Mesenchymal stem cell (in vitro differentiated cells and primary cell): ENCODE measurements around the gene STIM1.

Experiments
- DNase-seq: peaks from one replicate; pipeline ENCODE4 v3.0.0-alpha.2; 2013
- H2AFZ ChIP-seq: one replicate; pipeline ENCODE4 v1.6.1; 2013; ENCODE audit warnings: low read depth, mild to moderate bottlenecking, control low read depth, inconsistent platforms, low read length, moderate library complexity
- H2AK5ac ChIP-seq: 2 replicates; pipeline ENCODE4 v1.6.1; 2013; ENCODE audit warnings: low read length, moderate library complexity, mild to moderate bottlenecking, inconsistent platforms; ENCODE audit not compliant: severe bottlenecking
- H2BK120ac ChIP-seq: one replicate; pipeline ENCODE4 v1.6.1; 2013; ENCODE audit warnings: low read depth, mild to moderate bottlenecking, inconsistent platforms, low read length, moderate library complexity
- H2BK12ac ChIP-seq, 2 experiments: one replicate each; pipeline ENCODE4 v1.6.1; 2013; ENCODE audit warnings: inconsistent platforms in 2 of 2, low read length in 2 of 2, mild to moderate bottlenecking in 2 of 2, moderate library complexity in 2 of 2, control low read depth in 1 of 2
- H2BK15ac ChIP-seq: one replicate; pipeline ENCODE4 v1.6.1; 2013; ENCODE audit warnings: mild to moderate bottlenecking, low read depth, inconsistent platforms; ENCODE audit not compliant: poor library complexity, severe bottlenecking
- H2BK5ac ChIP-seq: 2 replicates; pipeline ENCODE4 v1.6.1; 2013; ENCODE audit warnings: low read depth, mild to moderate bottlenecking, low read length, control low read depth, inconsistent platforms; ENCODE audit not compliant: poor library complexity, severe bottlenecking
- H3K14ac ChIP-seq, 2 experiments: one replicate each; pipeline ENCODE4 v1.6.1; 2013; ENCODE audit warnings: inconsistent platforms in 2 of 2, low read length in 2 of 2, control low read depth in 1 of 2, mild to moderate bottlenecking in 1 of 2, moderate library complexity in 1 of 2
- H3K18ac ChIP-seq, 2 experiments: one replicate each; pipeline ENCODE4 v1.6.1; 2013; ENCODE audit warnings: inconsistent platforms in 2 of 2, low read length in 2 of 2, control low read depth in 1 of 2, low read depth in 1 of 2, mild to moderate bottlenecking in 1 of 2
- H3K23ac ChIP-seq, 2 experiments: one replicate each; pipeline ENCODE4 v1.6.1; 2013; ENCODE audit warnings: inconsistent platforms in 2 of 2, low read length in 2 of 2, mild to moderate bottlenecking in 2 of 2, moderate library complexity in 2 of 2, control low read depth in 1 of 2
- H3K27ac ChIP-seq: 2 replicates; pipeline ENCODE4 v1.5.1; 2013; ENCODE audit warnings: mild to moderate bottlenecking, moderate library complexity, low read length, control low read depth, inconsistent platforms; ENCODE audit not compliant: poor library complexity, severe bottlenecking
- H3K27me3 ChIP-seq, 2 experiments: 2 replicates each; pipeline versions ENCODE4 v1.6.1 to v1.7.0; 2013; ENCODE audit warnings: low read length in 2 of 2, mild to moderate bottlenecking in 2 of 2, moderate library complexity in 2 of 2, control low read depth in 1 of 2, inconsistent platforms in 1 of 2; ENCODE audit not compliant: control insufficient read depth in 1 of 2, insufficient read depth in 1 of 2
- H3K36me3 ChIP-seq, 2 experiments: 2 replicates each; pipeline versions ENCODE4 v1.6.1 to v1.7.0; 2013; ENCODE audit warnings: low read length in 2 of 2, control low read depth in 1 of 2, inconsistent platforms in 1 of 2, low read depth in 1 of 2, mild to moderate bottlenecking in 1 of 2; ENCODE audit not compliant: insufficient read depth in 2 of 2, control insufficient read depth in 1 of 2
- H3K4ac ChIP-seq, 2 experiments: one replicate each; pipeline ENCODE4 v1.6.1; 2013; ENCODE audit warnings: inconsistent platforms in 2 of 2, low read length in 2 of 2, mild to moderate bottlenecking in 2 of 2, moderate library complexity in 2 of 2, control low read depth in 1 of 2, low read depth in 1 of 2
- H3K4me1 ChIP-seq: 2 replicates; pipeline ENCODE4 v1.6.1; 2013; ENCODE audit warnings: low read depth, low read length, control low read depth; ENCODE audit not compliant: control insufficient read depth, insufficient read depth
- H3K4me2 ChIP-seq: 2 replicates; pipeline ENCODE4 v1.6.1; 2013; ENCODE audit warnings: low read length, mild to moderate bottlenecking, inconsistent platforms; ENCODE audit not compliant: poor library complexity, severe bottlenecking
- H3K4me3 ChIP-seq, 2 experiments: 2 replicates each; pipeline versions ENCODE4 v1.5.1 to v1.7.0; 2013; ENCODE audit warnings: low read length in 2 of 2, mild to moderate bottlenecking in 2 of 2, control low read depth in 1 of 2, low read depth in 1 of 2; ENCODE audit not compliant: insufficient read depth in 1 of 2
- H3K79me1 ChIP-seq: replicated peaks from 2 replicates; pipeline ENCODE4 v1.6.1; 2013; ENCODE audit warnings: mild to moderate bottlenecking, control low read depth, low read length, inconsistent platforms; ENCODE audit not compliant: poor library complexity, severe bottlenecking
- H3K9ac ChIP-seq: 2 replicates; pipeline ENCODE4 v1.7.0; 2013; ENCODE audit warnings: mild to moderate bottlenecking, low read length, moderate library complexity
- H3K9me3 ChIP-seq: 2 replicates; pipeline ENCODE4 v1.7.0; 2013; ENCODE audit warnings: mild to moderate bottlenecking, low read length; ENCODE audit not compliant: control insufficient read depth
- H4K8ac ChIP-seq: one replicate; pipeline ENCODE4 v1.6.1; 2013; ENCODE audit warnings: inconsistent platforms, mild to moderate bottlenecking, low read length, moderate library complexity
- H4K91ac ChIP-seq: one replicate; pipeline ENCODE4 v1.6.1; 2013; ENCODE audit warnings: mild to moderate bottlenecking, low read length, inconsistent platforms
- WGBS: methylation state at CpG from one replicate; pipeline ENCODE4 v1.1.7; 2013; ENCODE audit warnings: mixed read lengths; 5-methylcytosine and 5-hydroxymethylcytosine counted together

Gene STIM1

DNA sequence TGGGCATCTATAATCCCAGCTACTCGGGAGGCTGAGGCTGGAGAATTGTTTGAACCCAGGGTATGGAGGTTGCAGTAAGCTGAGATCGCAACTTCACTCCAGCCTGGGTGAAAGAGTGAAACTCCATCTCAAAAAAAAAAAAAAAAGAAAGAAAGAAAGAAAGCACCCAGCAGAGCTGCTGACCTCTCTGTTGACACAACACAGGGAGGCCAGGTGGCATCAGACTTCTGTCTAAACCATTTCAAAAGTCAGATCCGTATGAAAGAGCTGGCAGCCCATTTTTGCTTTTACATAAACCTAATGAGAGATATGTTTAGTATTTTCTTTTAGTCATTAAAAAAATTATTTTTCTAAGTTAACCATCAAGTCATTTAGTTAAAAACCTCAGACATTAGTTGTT is 174.7 kb downstream of the STIM1 start:
- H3K18ac ChIP-seq, result no peak overlapping the region
- no peak overlapping the region for H3K4me3 ChIP-seq
- no peak overlapping the region for H3K9ac ChIP-seq
- H4K8ac ChIP-seq, result no peak overlapping the region
- no peak overlapping the region for H3K14ac ChIP-seq
- no peak overlapping the region for H4K91ac ChIP-seq
- H3K4me2 ChIP-seq, result no peak overlapping the region
- H3K27ac ChIP-seq, result no peak overlapping the region
- H3K27me3 ChIP-seq, result no peaks in the 10 kb centered on the region
- H3K23ac ChIP-seq, result no peak overlapping the region
- peaks cover 2% of the 10 kb centered on the region for H3K9me3 ChIP-seq
- H3K79me1 ChIP-seq, result peaks cover 5% of the 10 kb centered on the region
- no peaks in the 10 kb centered on the region for H3K36me3 ChIP-seq
- H2BK12ac ChIP-seq, result no peak overlapping the region
- H2BK5ac ChIP-seq, result no peak overlapping the region
- H2BK15ac ChIP-seq, result no peak overlapping the region
- DNase-seq, result no peak
- no CpG with 5 or more reads among the region's 3 CpGs for WGBS
- H2AFZ ChIP-seq, result no peak overlapping the region
- H2AK5ac ChIP-seq, result no peak overlapping the region
- H3K4ac ChIP-seq, result no peak overlapping the region
- no peak overlapping the region for H2BK120ac ChIP-seq
- H3K4me1 ChIP-seq, result no peaks in the 10 kb centered on the region

DNA sequence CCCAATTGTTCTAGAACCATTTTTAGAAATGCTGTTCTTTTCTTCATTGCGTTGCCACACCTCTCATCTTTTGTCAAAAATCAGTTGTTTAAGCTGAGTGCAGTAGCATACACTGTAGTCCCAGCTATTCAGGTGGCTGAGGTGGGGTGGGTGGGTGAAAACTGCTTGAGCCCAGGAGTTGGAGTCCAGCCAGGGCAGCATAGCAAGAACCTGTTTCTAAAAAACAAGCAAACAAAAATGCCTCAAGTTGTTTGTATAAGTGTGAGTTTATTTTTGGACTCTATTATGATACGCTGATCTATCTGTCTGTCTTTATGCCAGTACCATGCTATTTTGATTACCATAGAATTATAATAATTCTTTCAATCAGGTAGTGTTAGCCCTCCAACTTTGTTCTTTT is 176.6 kb downstream of the STIM1 start:
- no peak for DNase-seq
- H3K14ac ChIP-seq, result no peak overlapping the region
- H3K27ac ChIP-seq, result no peak overlapping the region
- H3K4me3 ChIP-seq, result no peak overlapping the region
- WGBS, result no CpG with 5 or more reads among the region's 2 CpGs
- peaks cover 8% of the 10 kb centered on the region for H3K79me1 ChIP-seq
- H3K4ac ChIP-seq, result no peak overlapping the region
- H4K91ac ChIP-seq, result no peak overlapping the region
- H4K8ac ChIP-seq, result no peak overlapping the region
- no peak overlapping the region for H3K9ac ChIP-seq
- no peak overlapping the region for H2BK15ac ChIP-seq
- peaks cover 2% of the 10 kb centered on the region for H3K9me3 ChIP-seq
- no peak overlapping the region for H3K4me2 ChIP-seq
- H3K4me1 ChIP-seq, result no peaks in the 10 kb centered on the region
- no peak overlapping the region for H2BK120ac ChIP-seq
- no peaks in the 10 kb centered on the region for H3K27me3 ChIP-seq
- H2BK12ac ChIP-seq, result no peak overlapping the region
- no peak overlapping the region for H2BK5ac ChIP-seq
- no peak overlapping the region for H3K23ac ChIP-seq
- no peak overlapping the region for H3K18ac ChIP-seq
- H2AFZ ChIP-seq, result no peak overlapping the region
- no peaks in the 10 kb centered on the region for H3K36me3 ChIP-seq
- no peak overlapping the region for H2AK5ac ChIP-seq

- H2BK5ac ChIP-seq, result no peak overlapping the region
- no peak overlapping the region for H3K18ac ChIP-seq
- no peak overlapping the region for H3K14ac ChIP-seq
- no peaks in the 10 kb centered on the region for H3K36me3 ChIP-seq
- WGBS, result 90% methylated on average over 3 of the region's 4 CpGs
- no peak overlapping the region for H2AFZ ChIP-seq
- H3K27ac ChIP-seq, result no peak overlapping the region
- H4K91ac ChIP-seq, result no peak overlapping the region
- no peaks in the 10 kb centered on the region for H3K27me3 ChIP-seq
- H2AK5ac ChIP-seq, result no peak overlapping the region
- no peak overlapping the region for H4K8ac ChIP-seq
- no peak overlapping the region for H3K9ac ChIP-seq
- H2BK12ac ChIP-seq, result no peak overlapping the region
- peaks cover 12% of the 10 kb centered on the region for H3K79me1 ChIP-seq
- no peak for DNase-seq
- H2BK15ac ChIP-seq, result no peak overlapping the region
- no peak overlapping the region for H3K4me2 ChIP-seq
- H3K23ac ChIP-seq, result no peak overlapping the region
- H3K4me3 ChIP-seq, result no peak overlapping the region
- H2BK120ac ChIP-seq, result no peak overlapping the region
- H3K4me1 ChIP-seq, result no peaks in the 10 kb centered on the region
- no peak overlapping the region for H3K4ac ChIP-seq
- H3K9me3 ChIP-seq, result peaks cover 2% of the 10 kb centered on the region
Measured at GRCh38 chr11:4035985-4036384, 180.5 kb downstream of the STIM1 start.

DNA sequence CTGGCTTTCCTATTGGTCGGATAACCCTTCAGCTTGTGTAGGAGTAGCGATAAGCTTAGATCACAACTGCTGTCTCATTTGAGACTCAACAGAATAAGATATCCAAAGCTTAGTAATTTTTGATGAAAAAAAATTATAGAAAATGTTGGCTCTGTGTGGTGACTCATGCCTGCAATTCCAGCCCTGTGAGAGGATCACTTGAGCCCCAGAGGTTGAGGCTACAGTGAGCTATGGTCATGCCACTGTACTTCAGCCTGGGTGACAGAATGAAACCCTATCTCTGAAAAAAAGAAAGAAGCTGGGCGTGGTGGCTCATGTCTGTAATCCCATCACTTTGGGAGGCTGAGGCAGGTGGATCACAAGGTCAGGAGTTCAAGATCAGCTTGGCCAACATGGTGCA is 183.5 kb downstream of the STIM1 start:
- H3K18ac ChIP-seq, result no peak overlapping the region
- H3K4me1 ChIP-seq, result no peaks in the 10 kb centered on the region
- peaks cover 22% of the 10 kb centered on the region for H3K79me1 ChIP-seq
- H3K27ac ChIP-seq, result no peak overlapping the region
- H3K4me3 ChIP-seq, result no peak overlapping the region
- no peak overlapping the region for H2BK15ac ChIP-seq
- H4K8ac ChIP-seq, result no peak overlapping the region
- DNase-seq, result peak; percentile 46
- H4K91ac ChIP-seq, result no peak overlapping the region
- H3K4me2 ChIP-seq, result no peak overlapping the region
- 73% methylated on average over 1 of the region's 3 CpGs for WGBS
- H3K14ac ChIP-seq, result no peak overlapping the region
- H2AK5ac ChIP-seq, result no peak overlapping the region
- H3K9me3 ChIP-seq, result no peaks in the 10 kb centered on the region
- H2BK12ac ChIP-seq, result no peak overlapping the region
- no peaks in the 10 kb centered on the region for H3K27me3 ChIP-seq
- no peak overlapping the region for H3K23ac ChIP-seq
- H2BK5ac ChIP-seq, result no peak overlapping the region
- H3K36me3 ChIP-seq, result no peaks in the 10 kb centered on the region
- no peak overlapping the region for H3K9ac ChIP-seq
- no peak overlapping the region for H3K4ac ChIP-seq
- no peak overlapping the region for H2AFZ ChIP-seq
- H2BK120ac ChIP-seq, result no peak overlapping the region
